ENCODE measurements around the gene TLL2.

TLL2 gene

GRCh38 chr10:96541921-96542320 is 28.2 kb upstream of the TLL2 start:
- peak; percentile 49 for DNase-seq (ENCODE audit: low read depth)
- no peak overlapping the region for H3K4me3 ChIP-seq (ENCODE audit: low read length)
- TF ChIP-seq, protein P1, sequence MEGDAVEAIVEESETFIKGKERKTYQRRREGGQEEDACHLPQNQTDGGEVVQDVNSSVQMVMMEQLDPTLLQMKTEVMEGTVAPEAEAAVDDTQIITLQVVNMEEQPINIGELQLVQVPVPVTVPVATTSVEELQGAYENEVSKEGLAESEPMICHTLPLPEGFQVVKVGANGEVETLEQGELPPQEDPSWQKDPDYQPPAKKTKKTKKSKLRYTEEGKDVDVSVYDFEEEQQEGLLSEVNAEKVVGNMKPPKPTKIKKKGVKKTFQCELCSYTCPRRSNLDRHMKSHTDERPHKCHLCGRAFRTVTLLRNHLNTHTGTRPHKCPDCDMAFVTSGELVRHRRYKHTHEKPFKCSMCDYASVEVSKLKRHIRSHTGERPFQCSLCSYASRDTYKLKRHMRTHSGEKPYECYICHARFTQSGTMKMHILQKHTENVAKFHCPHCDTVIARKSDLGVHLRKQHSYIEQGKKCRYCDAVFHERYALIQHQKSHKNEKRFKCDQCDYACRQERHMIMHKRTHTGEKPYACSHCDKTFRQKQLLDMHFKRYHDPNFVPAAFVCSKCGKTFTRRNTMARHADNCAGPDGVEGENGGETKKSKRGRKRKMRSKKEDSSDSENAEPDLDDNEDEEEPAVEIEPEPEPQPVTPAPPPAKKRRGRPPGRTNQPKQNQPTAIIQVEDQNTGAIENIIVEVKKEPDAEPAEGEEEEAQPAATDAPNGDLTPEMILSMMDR (conservative IDR thresholded peaks at IDR 0.05; ENCODE audit: low read depth, low read length), result no peak

GRCh38 chr10:96540240-96540639 is 26.5 kb upstream of the TLL2 start:
- TF ChIP-seq, protein P1 (conservative IDR thresholded peaks at IDR 0.05; ENCODE audit: low read depth, low read length), result no peak
- DNase-seq (ENCODE audit: low read depth), result no peak
- H3K4me3 ChIP-seq (ENCODE audit: low read length), result no peak overlapping the region

GRCh38 chr10:96538683-96539082 is 25.0 kb upstream of the TLL2 start:
- TF ChIP-seq, protein P1 (conservative IDR thresholded peaks at IDR 0.05; ENCODE audit: low read depth, low read length), result no peak
- no peak overlapping the region for H3K4me3 ChIP-seq (ENCODE audit: low read length)
- DNase-seq (ENCODE audit: low read depth), result no peak

DNA sequence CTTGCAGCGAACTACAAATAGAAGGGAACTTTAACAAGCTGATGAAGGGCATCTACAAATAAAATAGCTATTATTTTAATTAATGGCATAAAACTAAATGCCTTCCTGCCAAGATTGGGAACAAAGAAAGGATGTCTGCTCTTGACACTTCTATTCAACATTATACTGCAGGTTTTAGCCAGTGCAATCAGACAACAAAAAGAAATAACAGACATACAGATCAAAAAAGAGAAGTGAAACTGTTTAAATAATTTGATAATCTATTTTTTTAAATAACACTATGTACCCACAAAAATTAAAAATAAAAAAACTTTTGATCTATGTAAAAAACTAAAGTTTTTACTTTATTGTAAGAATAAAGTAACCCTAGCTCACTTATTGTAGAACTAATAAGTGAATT is 22.4 kb upstream of the TLL2 start:
- no peak for DNase-seq (ENCODE audit: low read depth)

GRCh38 chr10:96532523-96532922 is 18.8 kb upstream of the TLL2 start:
- DNase-seq (ENCODE audit: low read depth), result no peak

More for the DNA sequence above, 22.4 kb upstream of the TLL2 start:
- no peak overlapping the region for H3K4me3 ChIP-seq (ENCODE audit: low read length)
- TF ChIP-seq, protein P1 (conservative IDR thresholded peaks at IDR 0.05; ENCODE audit: low read depth, low read length), result no peak

GRCh38 chr10:96529634-96530279 is 16.0 kb upstream of the TLL2 start:
- TF ChIP-seq, protein P1 (conservative IDR thresholded peaks at IDR 0.05; ENCODE audit: low read depth, low read length), result no peak
- no peak for DNase-seq (ENCODE audit: low read depth)
- H3K4me3 ChIP-seq (ENCODE audit: low read length), result no peak overlapping the region

More at GRCh38 chr10:96532523-96532922, 18.8 kb upstream of the TLL2 start:
- TF ChIP-seq, protein P1 (conservative IDR thresholded peaks at IDR 0.05; ENCODE audit: low read depth, low read length), result no peak
- no peak overlapping the region for H3K4me3 ChIP-seq (ENCODE audit: low read length)

DNA sequence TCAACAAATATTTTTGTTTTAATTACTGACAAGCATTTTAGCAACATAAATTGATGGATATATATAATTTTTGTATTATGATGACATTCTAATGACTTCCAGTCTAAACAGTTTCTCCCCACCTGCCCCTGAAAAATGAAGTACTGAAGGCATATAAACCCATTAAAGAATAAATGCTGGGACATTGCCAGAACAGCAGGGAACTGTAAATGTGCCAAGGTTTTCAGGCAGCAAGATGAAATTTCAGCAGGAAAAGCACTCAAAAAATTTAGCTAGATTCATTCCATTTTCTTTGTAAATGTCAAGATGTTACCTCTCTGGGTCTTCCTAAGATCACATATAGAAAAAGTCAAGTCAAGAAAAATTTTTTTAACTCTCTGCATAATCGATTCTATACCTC is 11.0 kb upstream of the TLL2 start:
- H3K4me3 ChIP-seq (ENCODE audit: low read length), result no peak overlapping the region
- no peak for DNase-seq (ENCODE audit: low read depth)
- TF ChIP-seq, protein P1 (conservative IDR thresholded peaks at IDR 0.05; ENCODE audit: low read depth, low read length), result no peak
